Trophoblast cell (in vitro differentiated cells and primary cell): ENCODE measurements around the gene MMD2.
"Not testable (repeated sequence)": the region's sequence is repeated elsewhere in the genome, so short reads cannot be mapped to it uniquely, and the experiment has no call there.

Experiments used
- DNase-seq, 2 donors: peaks; one replicate each; pipeline ENCODE4 v3.0.0-alpha.2; 2016
- H2AFZ ChIP-seq: 2 replicates; pipeline ENCODE4 v1.6.1; 2013; ENCODE audit warnings: low read length, moderate library complexity, mild to moderate bottlenecking; ENCODE audit not compliant: insufficient read depth, poor library complexity
- H2AK5ac ChIP-seq: 2 replicates; pipeline ENCODE4 v1.6.1; 2013; ENCODE audit warnings: mild to moderate bottlenecking, low read length
- H2BK120ac ChIP-seq: 2 replicates; pipeline ENCODE4 v1.6.1; 2013; ENCODE audit warnings: low read length, mild to moderate bottlenecking, moderate library complexity; ENCODE audit not compliant: insufficient read depth, poor library complexity
- H2BK12ac ChIP-seq: 2 replicates; pipeline ENCODE4 v1.6.1; 2013; ENCODE audit warnings: mild to moderate bottlenecking, low read length, moderate library complexity
- H2BK5ac ChIP-seq: 2 replicates; pipeline ENCODE4 v1.6.1; 2013; ENCODE audit warnings: low read length, low read depth, moderate library complexity, mild to moderate bottlenecking; ENCODE audit not compliant: poor library complexity
- H3K14ac ChIP-seq: 2 replicates; pipeline ENCODE4 v1.6.1; 2013; ENCODE audit warnings: mild to moderate bottlenecking, low read length
- H3K18ac ChIP-seq: 2 replicates; pipeline ENCODE4 v1.6.1; 2013; ENCODE audit warnings: mild to moderate bottlenecking, low read length
- H3K23ac ChIP-seq: 2 replicates; pipeline ENCODE4 v1.6.1; 2013; ENCODE audit warnings: low read length
- H3K27ac ChIP-seq: 2 replicates; pipeline ENCODE4 v1.5.1; 2013; ENCODE audit warnings: low read depth, mild to moderate bottlenecking, inconsistent platforms, low read length, moderate library complexity
- H3K27me3 ChIP-seq: 2 replicates; pipeline ENCODE4 v1.6.1; 2013; ENCODE audit warnings: inconsistent platforms, mild to moderate bottlenecking, low read length, moderate library complexity; ENCODE audit not compliant: insufficient read depth
- H3K36me3 ChIP-seq, 2 experiments: 1 replicate in 1 of 2; 2 replicates in 1 of 2; pipeline ENCODE4 v1.6.1; 2013; ENCODE audit warnings: low read length in 2 of 2, mild to moderate bottlenecking in 2 of 2, moderate library complexity in 1 of 2; ENCODE audit not compliant: insufficient read depth in 2 of 2, control insufficient read depth in 1 of 2
- H3K4ac ChIP-seq: 2 replicates; pipeline ENCODE4 v1.6.1; 2013; ENCODE audit warnings: low read depth, mild to moderate bottlenecking, low read length, moderate library complexity
- H3K4me1 ChIP-seq, 2 experiments: 1 replicate in 1 of 2; 2 replicates in 1 of 2; pipeline ENCODE4 v1.6.1; 2013; ENCODE audit warnings: low read length in 2 of 2, mild to moderate bottlenecking in 2 of 2, moderate library complexity in 1 of 2; ENCODE audit not compliant: insufficient read depth in 2 of 2, control insufficient read depth in 1 of 2
- H3K4me2 ChIP-seq: 2 replicates; pipeline ENCODE4 v1.6.1; 2013; ENCODE audit warnings: inconsistent platforms, mild to moderate bottlenecking, low read length, moderate library complexity
- H3K4me3 ChIP-seq: 2 replicates; pipeline ENCODE4 v1.5.1; 2013; ENCODE audit warnings: mild to moderate bottlenecking, low read depth, low read length, inconsistent platforms
- H3K79me1 ChIP-seq: one replicate; pipeline ENCODE4 v1.6.1; 2013; ENCODE audit warnings: low read length
- H3K79me2 ChIP-seq: 2 replicates; pipeline ENCODE4 v1.6.1; 2013; ENCODE audit warnings: low read length, mild to moderate bottlenecking; ENCODE audit not compliant: control insufficient read depth, insufficient read depth, poor library complexity
- H3K9ac ChIP-seq: 2 replicates; pipeline ENCODE4 v1.6.1; 2013; ENCODE audit warnings: mild to moderate bottlenecking, low read length
- H3K9me3 ChIP-seq: 2 replicates; pipeline ENCODE4 v1.6.1; 2013; ENCODE audit warnings: low read depth, mild to moderate bottlenecking, control low read depth, inconsistent platforms, low read length; ENCODE audit not compliant: insufficient read depth
- H4K12ac ChIP-seq: 2 replicates; pipeline ENCODE4 v1.6.1; 2013; ENCODE audit warnings: low read depth, mild to moderate bottlenecking, low read length, moderate library complexity
- H4K8ac ChIP-seq: 2 replicates; pipeline ENCODE4 v1.6.1; 2013; ENCODE audit warnings: low read depth, mild to moderate bottlenecking, low read length, moderate library complexity
- H4K91ac ChIP-seq: one replicate; pipeline ENCODE4 v1.6.1; 2013; ENCODE audit warnings: low read depth, mild to moderate bottlenecking, low read length, moderate library complexity
- WGBS: extraction: QIAGEN DNeasy Blood & Tissue Kit; methylation state at CpG from one replicate; pipeline ENCODE4 v1.1.7; 2013; ENCODE audit warnings: missing lambda C conversion rate; ENCODE audit not compliant: insufficient read length, insufficient coverage; ENCODE audit errors: extremely low coverage; 5-methylcytosine and 5-hydroxymethylcytosine counted together

MMD2 gene

GRCh38 chr7:4891522-4891921 is 67.5 kb downstream of the MMD2 start:
- H3K23ac ChIP-seq, H2BK12ac ChIP-seq, H3K27ac ChIP-seq, H3K9me3 ChIP-seq, H3K18ac ChIP-seq, H3K27me3 ChIP-seq, DNase-seq, H3K36me3 ChIP-seq, H2BK120ac ChIP-seq, H4K12ac ChIP-seq, H2AK5ac ChIP-seq, H3K4me2 ChIP-seq, H3K79me2 ChIP-seq, H3K4me1 ChIP-seq, H3K4ac ChIP-seq, H4K8ac ChIP-seq, H3K9ac ChIP-seq, H3K79me1 ChIP-seq, H3K4me3 ChIP-seq, H3K14ac ChIP-seq, H4K91ac ChIP-seq, H2BK5ac ChIP-seq, H2AFZ ChIP-seq: not testable (repeated sequence)
- WGBS, result no CpG with 5 or more reads among the region's 2 CpGs

- WGBS, result no CpG with 5 or more reads among the region's 1 CpG
- Histone ChIP-seq H3K4ac (no peak overlapping the region), H3K4me1 (no peaks in the 10 kb centered on the region), H3K23ac (no peak overlapping the region), H2AFZ (no peak overlapping the region), H3K9ac (no peak overlapping the region), H3K27ac (no peak overlapping the region), H3K36me3 (no peaks in the 10 kb centered on the region), H3K14ac (no peak overlapping the region), H2BK12ac (no peak overlapping the region), H2BK120ac (no peak overlapping the region), H2BK5ac (no peak overlapping the region), H3K18ac (no peak overlapping the region), H3K4me2 (no peak overlapping the region), H4K8ac (no peak overlapping the region), H3K27me3 (no peaks in the 10 kb centered on the region), H3K79me1 (no peaks in the 10 kb centered on the region), H3K4me3 (no peak overlapping the region), H4K12ac (no peak overlapping the region), H3K9me3 (peaks cover 4% of the 10 kb centered on the region), H3K79me2 (no peaks in the 10 kb centered on the region), H2AK5ac (no peak overlapping the region), H4K91ac (no peak overlapping the region)
- no peak for DNase-seq
Observed at GRCh38 chr7:4889682-4890081, 69.3 kb downstream of the MMD2 start.

GRCh38 chr7:4888161-4888560 is 70.8 kb downstream of the MMD2 start:
- Histone ChIP-seq H3K9ac (no peak overlapping the region), H3K23ac (no peak overlapping the region), H3K4me1 (peaks cover 3 to 4% of the 10 kb centered on the region in 2 experiments), H3K14ac (no peak overlapping the region), H3K36me3 (no peaks in the 10 kb centered on the region), H3K79me1 (no peaks in the 10 kb centered on the region), H3K27ac (no peak overlapping the region), H3K18ac (no peak overlapping the region), H3K4me3 (no peak overlapping the region), H3K4me2 (no peak overlapping the region), H2AK5ac (no peak overlapping the region), H2AFZ (no peak overlapping the region), H2BK120ac (no peak overlapping the region), H2BK5ac (no peak overlapping the region), H4K91ac (no peak overlapping the region), H4K12ac (no peak overlapping the region), H3K79me2 (peaks cover 2% of the 10 kb centered on the region), H3K27me3 (peaks cover 5% of the 10 kb centered on the region), H3K9me3 (peaks cover 3% of the 10 kb centered on the region), H2BK12ac (no peak overlapping the region), H3K4ac (no peak overlapping the region), H4K8ac (no peak overlapping the region)
- whole genome bisulfite sequencing, result no CpG with 5 or more reads among the region's 3 CpGs
- no peak for DNase-seq

DNA sequence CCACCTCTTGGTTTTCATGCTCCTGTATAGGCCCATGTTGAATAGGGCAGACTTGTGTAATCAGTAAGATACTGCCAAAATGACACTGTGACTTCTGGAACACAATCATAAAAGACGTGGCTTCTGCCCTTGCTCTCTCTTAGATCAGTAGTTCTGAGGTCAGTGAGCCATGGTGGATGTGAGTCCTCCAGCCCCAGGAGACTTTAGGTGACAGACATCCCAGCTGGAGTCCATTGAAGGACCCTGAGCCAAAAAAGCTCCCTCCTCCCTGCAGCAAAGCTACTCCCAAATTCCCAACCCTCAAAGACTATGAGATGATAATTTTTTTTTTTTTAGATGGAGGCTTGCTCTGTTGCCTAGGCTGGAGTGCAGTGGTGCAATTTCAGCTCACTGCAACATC is 72.3 kb downstream of the MMD2 start:
- H3K14ac ChIP-seq, result no peak overlapping the region
- H3K79me2 ChIP-seq, result peaks cover 2% of the 10 kb centered on the region
- no peak overlapping the region for H2AFZ ChIP-seq
- peaks cover 9 to 13% of the 10 kb centered on the region in 2 experiments for H3K4me1 ChIP-seq
- no peaks in the 10 kb centered on the region for H3K36me3 ChIP-seq
- no peaks in the 10 kb centered on the region for H3K79me1 ChIP-seq
- no peak overlapping the region for H4K91ac ChIP-seq
- no peak overlapping the region for H4K12ac ChIP-seq
- H3K18ac ChIP-seq, result no peak overlapping the region
- no peak overlapping the region for H2BK120ac ChIP-seq
- H3K4me2 ChIP-seq, result no peak overlapping the region
- H3K4ac ChIP-seq, result no peak overlapping the region
- no peak overlapping the region for H4K8ac ChIP-seq
- H3K23ac ChIP-seq, result no peak overlapping the region
- peaks cover 3% of the 10 kb centered on the region for H3K9me3 ChIP-seq
- H2AK5ac ChIP-seq, result no peak overlapping the region
- H2BK5ac ChIP-seq, result no peak overlapping the region
- H2BK12ac ChIP-seq, result no peak overlapping the region
- no peak overlapping the region for H3K9ac ChIP-seq
- no CpG with 5 or more reads among the region's 1 CpG for WGBS
- no peak overlapping the region for H3K27ac ChIP-seq
- no peak overlapping the region for H3K4me3 ChIP-seq
- peaks cover 5% of the 10 kb centered on the region for H3K27me3 ChIP-seq
- no peak for DNase-seq
